ENCODE data around the gene PNPLA6. TPM values are rescaled to one million over a fixed set of nuclear protein-coding genes. Genes with fewer than 3 reads are reported as not detected.
A peak's percentile ranks its signal among the peaks of the same experiment; 100 is the strongest.
"Not testable (repeated sequence)": the region's sequence is repeated elsewhere in the genome, so short reads cannot be mapped to it uniquely, and the experiment has no call there.

PNPLA6 gene
- total RNA-seq, 2 experiments from 2014 or later, result 79.2 to 90.3 TPM

GRCh38 chr19:7562646-7563393 is 27.3 kb downstream of the PNPLA6 start:
- H3K4me3 Mint-ChIP-seq, result no peak overlapping the region

GRCh38 chr19:7564866-7565265 is 29.3 kb downstream of the PNPLA6 start:
- Mint-ChIP-seq H3K4me1 (ENCODE audit: low read depth) (peaks cover 2% of the 10 kb centered on the region), H3K36me3 (ENCODE audit: low read depth) (peaks cover 7% of the 10 kb centered on the region), H3K27ac (no peak overlapping the region), H3K9me3 (no peaks in the 10 kb centered on the region), H3K27me3 (no peaks in the 10 kb centered on the region), H3K4me3 (no peak overlapping the region)
- CTCF ChIA-PET, result interaction anchor here (1.1 kb wide), 2 partner anchors 116 to 185 kb away, joined by 3 to 4 read pairs; partner anchors contain the start of gene TRAPPC5
- POLR2A ChIA-PET, result interaction anchor here (0.6 kb wide), 1 partner anchor 155 kb away, joined by 3 read pairs; no protein-coding TSS in a partner anchor
- ATAC-seq (no peak), DNase-seq (no peak)
- TF ChIP-seq CTCF (IDR thresholded peaks at IDR 0.05), result no peak
- intact Hi-C loops (cut with micrococcal nuclease), result loop anchor here (5.0 kb wide), 2 partner anchors 117 to 232 kb away; partner anchors contain the start of gene TRAPPC5

More at GRCh38 chr19:7562646-7563393, 27.3 kb downstream of the PNPLA6 start:
- H3K9me3 Mint-ChIP-seq, result no peaks in the 10 kb centered on the region
- CTCF ChIA-PET, result no interaction called here
- peak; percentile 28 for DNase-seq
- TF ChIP-seq CTCF (IDR thresholded peaks at IDR 0.05), result no peak
- intact Hi-C loops (cut with micrococcal nuclease), result no loop called here
- no peak for ATAC-seq
- H3K36me3 Mint-ChIP-seq (ENCODE audit: low read depth), result peaks cover 15% of the 10 kb centered on the region
- H3K27me3 Mint-ChIP-seq, result no peaks in the 10 kb centered on the region
- POLR2A ChIA-PET, result no interaction called here
- no peak overlapping the region for H3K27ac Mint-ChIP-seq
- H3K4me1 Mint-ChIP-seq (ENCODE audit: low read depth), result no peaks in the 10 kb centered on the region

DNA sequence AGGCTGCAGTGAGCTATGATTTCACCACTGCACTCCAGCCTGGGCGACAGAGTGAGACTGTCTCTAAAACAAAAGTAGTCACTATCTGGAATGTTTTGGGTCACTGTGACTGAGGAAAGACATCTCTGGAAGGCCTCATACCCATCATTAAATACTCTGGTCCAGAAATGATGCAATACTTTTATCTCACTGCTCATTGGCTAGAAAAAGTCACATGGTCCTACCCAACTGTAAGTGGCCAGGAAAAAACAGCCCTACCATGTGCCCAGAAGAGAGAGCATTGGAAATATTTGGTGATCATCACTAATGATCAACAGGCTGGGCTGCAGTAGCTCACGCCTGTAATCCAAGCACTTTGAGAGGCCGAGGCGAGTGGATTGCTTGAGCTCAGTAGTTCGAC is 29.8 kb downstream of the PNPLA6 start:
- POLR2A ChIA-PET, result interaction anchor here (0.6 kb wide), 1 partner anchor 156 kb away, joined by 3 read pairs; no protein-coding TSS in a partner anchor
- H3K4me1 Mint-ChIP-seq (ENCODE audit: low read depth), result peaks cover 2% of the 10 kb centered on the region
- H3K9me3 Mint-ChIP-seq, result no peaks in the 10 kb centered on the region
- H3K27ac Mint-ChIP-seq, result no peak overlapping the region
- ATAC-seq, result no peak
- peaks cover 4% of the 10 kb centered on the region for H3K36me3 Mint-ChIP-seq (ENCODE audit: low read depth)
- CTCF ChIA-PET, result interaction anchor here (1.1 to 3.6 kb wide), 2 partner anchors 115 to 186 kb away, joined by 3 to 41 read pairs; partner anchors contain the start of gene TRAPPC5
- intact Hi-C loops (cut with micrococcal nuclease), result loop anchor here (5.0 kb wide), 2 partner anchors 117 to 232 kb away; partner anchors contain the start of gene TRAPPC5
- no peak for DNase-seq
- no peak for TF ChIP-seq CTCF (IDR thresholded peaks at IDR 0.05)
- H3K4me3 Mint-ChIP-seq, result no peak overlapping the region
- H3K27me3 Mint-ChIP-seq, result no peaks in the 10 kb centered on the region

DNA sequence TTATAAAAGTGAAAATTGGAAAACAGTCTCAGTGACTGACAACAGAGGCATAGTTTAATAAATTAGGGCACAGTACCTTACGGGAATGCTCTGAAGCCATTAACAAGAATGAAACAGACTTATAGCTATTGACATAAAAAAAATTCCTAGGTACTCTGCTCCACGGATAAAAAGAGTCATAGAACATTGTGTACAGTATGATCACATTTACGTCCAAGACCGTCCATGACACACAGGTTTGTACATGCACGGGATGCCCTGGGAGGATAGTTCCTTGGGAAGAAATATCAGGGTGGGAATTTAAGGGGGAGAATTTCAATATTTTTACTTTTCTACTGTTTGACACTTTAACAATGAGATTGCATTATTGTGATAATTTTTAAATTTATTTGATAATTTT is 35.2 kb downstream of the PNPLA6 start:
- Mint-ChIP-seq H3K36me3 (ENCODE audit: low read depth) (no peaks in the 10 kb centered on the region), H3K9me3 (no peaks in the 10 kb centered on the region), H3K4me1 (ENCODE audit: low read depth) (peaks cover 2% of the 10 kb centered on the region), H3K27ac (no peak overlapping the region), H3K4me3 (no peak overlapping the region), H3K27me3 (peaks cover 3% of the 10 kb centered on the region)
- DNase-seq (no peak), ATAC-seq (no peak)
- intact Hi-C loops (cut with micrococcal nuclease), result no loop called here
- CTCF ChIA-PET, result no interaction called here
- POLR2A ChIA-PET, result no interaction called here
- TF ChIP-seq CTCF (IDR thresholded peaks at IDR 0.05), result no peak

DNA sequence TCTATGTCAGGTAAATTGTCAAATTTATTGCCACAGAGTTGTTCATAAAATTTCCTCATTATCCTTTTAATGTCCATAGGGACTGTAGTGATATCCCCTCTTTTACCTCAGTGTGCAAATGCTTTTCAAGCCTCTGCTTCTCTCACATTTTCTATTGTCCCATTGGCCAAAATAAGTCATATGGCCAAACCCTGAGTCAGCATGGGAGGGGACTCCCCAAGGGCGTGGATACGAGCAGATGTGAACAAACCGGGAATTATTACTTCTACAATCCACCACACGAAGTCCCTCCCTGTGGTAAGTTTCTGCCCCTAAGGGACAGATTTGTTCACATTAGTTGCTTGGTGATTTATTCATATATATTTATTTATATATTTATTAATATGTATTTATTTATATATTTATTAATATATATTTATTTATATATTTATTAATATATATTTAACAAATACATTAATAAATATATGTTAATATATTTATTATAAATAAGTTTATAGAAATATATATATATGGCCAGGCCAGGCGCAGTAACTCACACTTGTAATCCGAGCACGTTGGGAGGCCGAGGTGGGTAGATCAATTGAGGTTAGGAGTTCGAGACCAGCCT is 40.0 kb downstream of the PNPLA6 start:
- Mint-ChIP-seq H3K27me3 (peaks cover 6% of the 10 kb centered on the region), H3K4me3 (no peak overlapping the region), H3K4me1 (ENCODE audit: low read depth) (no peaks in the 10 kb centered on the region), H3K36me3 (ENCODE audit: low read depth) (no peaks in the 10 kb centered on the region), H3K27ac (no peak overlapping the region), H3K9me3 (no peaks in the 10 kb centered on the region)
- POLR2A ChIA-PET, result no interaction called here
- peak; percentile 35 for DNase-seq
- TF ChIP-seq CTCF (IDR thresholded peaks at IDR 0.05), result no peak
- CTCF ChIA-PET, result no interaction called here
- ATAC-seq, result peak; percentile 42
- intact Hi-C loops (cut with micrococcal nuclease), result no loop called here

GRCh38 chr19:7577422-7577821 is 41.9 kb downstream of the PNPLA6 start:
- H3K4me1 Mint-ChIP-seq (ENCODE audit: low read depth); POLR2A ChIA-PET; H3K36me3 Mint-ChIP-seq (ENCODE audit: low read depth); H3K9me3 Mint-ChIP-seq; H3K27me3 Mint-ChIP-seq; intact Hi-C loops (cut with micrococcal nuclease); H3K27ac Mint-ChIP-seq; H3K4me3 Mint-ChIP-seq; ATAC-seq; DNase-seq: not testable (repeated sequence)
- CTCF ChIA-PET, result interaction anchor here (1.3 to 2.5 kb wide), 3 partner anchors 9 to 275 kb away, joined by 4 to 17 read pairs (median 5); partner anchors contain the start of gene TRAPPC5

All from activated CD8-positive, alpha-beta T cell treated with anti-CD3 and anti-CD28 coated beads for 36 hours (primary cell).